Mesenchymal stem cell (in vitro differentiated cells and primary cell): Measurements from ENCODE around the gene TANC2.

Experiments
- DNase-seq: peaks from one replicate; pipeline ENCODE4 v3.0.0-alpha.2; 2013
- H2AFZ ChIP-seq: one replicate; pipeline ENCODE4 v1.6.1; 2013; ENCODE audit warnings: low read depth, mild to moderate bottlenecking, control low read depth, inconsistent platforms, low read length, moderate library complexity
- H2AK5ac ChIP-seq: 2 replicates; pipeline ENCODE4 v1.6.1; 2013; ENCODE audit warnings: low read length, moderate library complexity, mild to moderate bottlenecking, inconsistent platforms; ENCODE audit not compliant: severe bottlenecking
- H2BK120ac ChIP-seq: one replicate; pipeline ENCODE4 v1.6.1; 2013; ENCODE audit warnings: low read depth, mild to moderate bottlenecking, inconsistent platforms, low read length, moderate library complexity
- H2BK12ac ChIP-seq, 2 experiments: one replicate each; pipeline ENCODE4 v1.6.1; 2013; ENCODE audit warnings: inconsistent platforms in 2 of 2, low read length in 2 of 2, mild to moderate bottlenecking in 2 of 2, moderate library complexity in 2 of 2, control low read depth in 1 of 2
- H2BK15ac ChIP-seq: one replicate; pipeline ENCODE4 v1.6.1; 2013; ENCODE audit warnings: mild to moderate bottlenecking, low read depth, inconsistent platforms; ENCODE audit not compliant: poor library complexity, severe bottlenecking
- H2BK5ac ChIP-seq: 2 replicates; pipeline ENCODE4 v1.6.1; 2013; ENCODE audit warnings: low read depth, mild to moderate bottlenecking, low read length, control low read depth, inconsistent platforms; ENCODE audit not compliant: poor library complexity, severe bottlenecking
- H3K14ac ChIP-seq, 2 experiments: one replicate each; pipeline ENCODE4 v1.6.1; 2013; ENCODE audit warnings: inconsistent platforms in 2 of 2, low read length in 2 of 2, control low read depth in 1 of 2, mild to moderate bottlenecking in 1 of 2, moderate library complexity in 1 of 2
- H3K18ac ChIP-seq, 2 experiments: one replicate each; pipeline ENCODE4 v1.6.1; 2013; ENCODE audit warnings: inconsistent platforms in 2 of 2, low read length in 2 of 2, control low read depth in 1 of 2, low read depth in 1 of 2, mild to moderate bottlenecking in 1 of 2
- H3K23ac ChIP-seq, 2 experiments: one replicate each; pipeline ENCODE4 v1.6.1; 2013; ENCODE audit warnings: inconsistent platforms in 2 of 2, low read length in 2 of 2, mild to moderate bottlenecking in 2 of 2, moderate library complexity in 2 of 2, control low read depth in 1 of 2
- H3K27ac ChIP-seq: 2 replicates; pipeline ENCODE4 v1.5.1; 2013; ENCODE audit warnings: mild to moderate bottlenecking, moderate library complexity, low read length, control low read depth, inconsistent platforms; ENCODE audit not compliant: poor library complexity, severe bottlenecking
- H3K27me3 ChIP-seq, 2 experiments: 2 replicates each; pipeline versions ENCODE4 v1.6.1 to v1.7.0; 2013; ENCODE audit warnings: low read length in 2 of 2, mild to moderate bottlenecking in 2 of 2, moderate library complexity in 2 of 2, control low read depth in 1 of 2, inconsistent platforms in 1 of 2; ENCODE audit not compliant: control insufficient read depth in 1 of 2, insufficient read depth in 1 of 2
- H3K36me3 ChIP-seq, 2 experiments: 2 replicates each; pipeline versions ENCODE4 v1.6.1 to v1.7.0; 2013; ENCODE audit warnings: low read length in 2 of 2, control low read depth in 1 of 2, inconsistent platforms in 1 of 2, low read depth in 1 of 2, mild to moderate bottlenecking in 1 of 2; ENCODE audit not compliant: insufficient read depth in 2 of 2, control insufficient read depth in 1 of 2
- H3K4ac ChIP-seq, 2 experiments: one replicate each; pipeline ENCODE4 v1.6.1; 2013; ENCODE audit warnings: inconsistent platforms in 2 of 2, low read length in 2 of 2, mild to moderate bottlenecking in 2 of 2, moderate library complexity in 2 of 2, control low read depth in 1 of 2, low read depth in 1 of 2
- H3K4me1 ChIP-seq: 2 replicates; pipeline ENCODE4 v1.6.1; 2013; ENCODE audit warnings: low read depth, low read length, control low read depth; ENCODE audit not compliant: control insufficient read depth, insufficient read depth
- H3K4me2 ChIP-seq: 2 replicates; pipeline ENCODE4 v1.6.1; 2013; ENCODE audit warnings: low read length, mild to moderate bottlenecking, inconsistent platforms; ENCODE audit not compliant: poor library complexity, severe bottlenecking
- H3K4me3 ChIP-seq, 2 experiments: 2 replicates each; pipeline versions ENCODE4 v1.5.1 to v1.7.0; 2013; ENCODE audit warnings: low read length in 2 of 2, mild to moderate bottlenecking in 2 of 2, control low read depth in 1 of 2, low read depth in 1 of 2; ENCODE audit not compliant: insufficient read depth in 1 of 2
- H3K79me1 ChIP-seq: replicated peaks from 2 replicates; pipeline ENCODE4 v1.6.1; 2013; ENCODE audit warnings: mild to moderate bottlenecking, control low read depth, low read length, inconsistent platforms; ENCODE audit not compliant: poor library complexity, severe bottlenecking
- H3K9ac ChIP-seq: 2 replicates; pipeline ENCODE4 v1.7.0; 2013; ENCODE audit warnings: mild to moderate bottlenecking, low read length, moderate library complexity
- H3K9me3 ChIP-seq: 2 replicates; pipeline ENCODE4 v1.7.0; 2013; ENCODE audit warnings: mild to moderate bottlenecking, low read length; ENCODE audit not compliant: control insufficient read depth
- H4K8ac ChIP-seq: one replicate; pipeline ENCODE4 v1.6.1; 2013; ENCODE audit warnings: inconsistent platforms, mild to moderate bottlenecking, low read length, moderate library complexity
- H4K91ac ChIP-seq: one replicate; pipeline ENCODE4 v1.6.1; 2013; ENCODE audit warnings: mild to moderate bottlenecking, low read length, inconsistent platforms
- WGBS: methylation state at CpG from one replicate; pipeline ENCODE4 v1.1.7; 2013; ENCODE audit warnings: mixed read lengths; 5-methylcytosine and 5-hydroxymethylcytosine counted together

Gene TANC2

DNA sequence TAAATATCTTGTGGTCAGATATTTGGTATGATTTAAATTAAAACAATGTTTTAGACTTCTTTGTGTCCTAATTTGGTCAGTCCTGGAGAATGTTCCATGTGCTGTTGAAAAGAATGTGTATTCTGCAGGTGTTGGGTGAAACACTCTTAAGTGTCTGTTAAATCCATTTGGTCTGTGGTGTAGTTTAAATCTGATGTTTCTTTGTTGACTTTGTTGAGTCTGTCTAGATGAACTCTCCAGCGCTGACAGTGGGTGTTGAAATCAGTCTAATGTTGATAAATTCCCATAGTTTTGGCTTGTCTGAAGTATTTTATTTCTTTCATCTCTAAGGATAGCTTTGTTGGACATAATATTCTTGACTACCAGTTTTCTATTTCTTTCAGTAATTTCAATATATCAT, 18.8 kb downstream of the TANC2 start:
- Histone ChIP-seq H3K23ac (no peak overlapping the region), H3K79me1 (peaks cover 3% of the 10 kb centered on the region), H2AFZ (no peak overlapping the region), H3K9me3 (peaks cover 14% of the 10 kb centered on the region), H3K4ac (no peak overlapping the region), H3K9ac (no peak overlapping the region), H3K4me2 (no peak overlapping the region), H2BK120ac (no peak overlapping the region), H3K36me3 (no peaks in the 10 kb centered on the region), H3K27me3 (no peaks in the 10 kb centered on the region), H2BK12ac (no peak overlapping the region), H2BK15ac (no peak overlapping the region), H4K8ac (no peak overlapping the region), H3K4me1 (peaks cover 11% of the 10 kb centered on the region), H3K18ac (no peak overlapping the region), H2AK5ac (no peak overlapping the region), H2BK5ac (no peak overlapping the region), H3K14ac (no peak overlapping the region), H4K91ac (no peak overlapping the region), H3K4me3 (no peak overlapping the region), H3K27ac (no peak overlapping the region)
- WGBS: 86% methylated on average over 1 of the region's 1 CpG
- no peak for DNase-seq

DNA sequence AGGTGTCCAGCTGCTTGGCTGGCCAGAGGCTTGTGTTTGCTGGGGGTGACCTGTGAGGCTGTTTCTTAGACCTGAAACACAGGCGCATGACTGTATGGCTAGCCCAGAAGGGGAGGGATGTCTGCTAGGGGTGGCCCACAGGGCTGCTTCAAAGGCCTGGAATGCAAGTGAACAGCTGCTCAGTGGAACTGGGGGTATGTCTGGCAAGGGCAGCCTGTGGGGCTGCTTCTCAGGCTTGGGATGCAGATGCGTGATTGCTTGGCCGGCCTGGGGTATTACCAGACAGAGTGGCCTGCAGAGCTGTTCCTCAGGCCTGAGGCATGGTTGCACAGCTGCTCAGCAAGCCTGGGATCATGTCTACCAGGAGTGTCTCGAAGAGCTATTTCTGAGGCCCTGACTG, 20.5 kb downstream of the TANC2 start:
- peaks cover 11% of the 10 kb centered on the region for H3K4me1 ChIP-seq
- no peak for DNase-seq

DNA sequence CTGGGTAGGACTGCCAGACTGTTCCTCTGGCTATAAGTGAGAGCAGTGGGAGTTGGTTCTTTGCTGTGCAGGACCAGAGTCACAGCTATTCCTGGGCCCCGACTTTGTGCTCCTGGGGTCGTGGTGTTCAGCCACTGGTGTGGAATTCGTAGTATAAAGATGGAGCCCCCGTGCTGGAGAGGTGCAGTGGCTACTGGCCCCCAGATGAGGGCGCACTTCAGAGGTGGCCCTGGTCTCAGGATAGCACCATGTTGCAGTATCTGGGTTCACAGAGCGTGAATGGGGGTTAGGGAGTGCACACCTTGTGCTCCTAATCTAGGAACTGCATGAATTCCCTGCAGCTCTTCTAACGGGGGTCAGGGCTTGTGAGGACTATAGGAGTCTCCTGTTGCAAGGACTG, 21.1 kb downstream of the TANC2 start:
- Histone ChIP-seq H3K36me3 (no peaks in the 10 kb centered on the region), H3K18ac (no peak overlapping the region), H3K27ac (no peak overlapping the region), H3K9me3 (peaks cover 14% of the 10 kb centered on the region), H2AK5ac (no peak overlapping the region), H2BK15ac (no peak overlapping the region), H3K4me1 (peaks cover 11% of the 10 kb centered on the region), H2BK12ac (no peak overlapping the region), H2BK120ac (no peak overlapping the region), H3K27me3 (no peaks in the 10 kb centered on the region), H4K91ac (no peak overlapping the region), H2AFZ (no peak overlapping the region), H3K23ac (no peak overlapping the region), H2BK5ac (no peak overlapping the region), H3K4me3 (no peak overlapping the region), H3K79me1 (no peaks in the 10 kb centered on the region), H3K4me2 (no peak overlapping the region), H3K14ac (no peak overlapping the region), H3K9ac (no peak overlapping the region), H3K4ac (no peak overlapping the region), H4K8ac (no peak overlapping the region)
- no peak for DNase-seq
- WGBS: 81% methylated on average over 7 of the region's 7 CpGs

More for the DNA sequence above, 20.5 kb downstream of the TANC2 start:
- Histone ChIP-seq H3K23ac (no peak overlapping the region), H4K8ac (no peak overlapping the region), H3K4me3 (no peak overlapping the region), H2BK120ac (no peak overlapping the region), H3K9ac (no peak overlapping the region), H2BK5ac (no peak overlapping the region), H3K14ac (no peak overlapping the region), H3K27ac (no peak overlapping the region), H2BK15ac (no peak overlapping the region), H3K27me3 (no peaks in the 10 kb centered on the region), H2AFZ (no peak overlapping the region), H4K91ac (no peak overlapping the region), H3K4me2 (no peak overlapping the region), H3K18ac (no peak overlapping the region), H3K36me3 (no peaks in the 10 kb centered on the region), H3K9me3 (peaks cover 14% of the 10 kb centered on the region), H3K79me1 (no peaks in the 10 kb centered on the region), H3K4ac (no peak overlapping the region), H2AK5ac (no peak overlapping the region), H2BK12ac (no peak overlapping the region)
- 100% methylated on average over 4 of the region's 4 CpGs for WGBS

- Histone ChIP-seq H3K4me3 (no peak overlapping the region), H2AK5ac (no peak overlapping the region), H2BK15ac (no peak overlapping the region), H3K9ac (no peak overlapping the region), H2AFZ (no peak overlapping the region), H3K36me3 (no peaks in the 10 kb centered on the region), H4K91ac (no peak overlapping the region), H2BK120ac (no peak overlapping the region), H3K4ac (no peak overlapping the region), H3K4me2 (no peak overlapping the region), H3K27me3 (no peaks in the 10 kb centered on the region), H2BK12ac (no peak overlapping the region), H2BK5ac (no peak overlapping the region), H3K79me1 (no peaks in the 10 kb centered on the region), H3K4me1 (peaks cover 11% of the 10 kb centered on the region), H3K9me3 (peaks cover 11% of the 10 kb centered on the region), H3K18ac (no peak overlapping the region), H4K8ac (no peak overlapping the region), H3K27ac (no peak overlapping the region), H3K14ac (no peak overlapping the region), H3K23ac (no peak overlapping the region)
- no peak for DNase-seq
- WGBS: 93% methylated on average over 3 of the region's 5 CpGs
Observed at GRCh38 chr17:62989501-62989900, 23.5 kb downstream of the TANC2 start.
